H1 (cell line): ENCODE measurements around the gene S1PR1. TPM values are rescaled to one million over a fixed set of nuclear protein-coding genes. Genes with fewer than 3 reads are reported as not detected.
A peak's percentile ranks its signal among the peaks of the same experiment; 100 is the strongest.

Source experiments
- CTCF ChIA-PET: fragments of 300-600 bp; sonication (Branson Sonifier 250); formaldehyde crosslinking; loops from one replicate; lab custom pipeline; 2021; ENCODE audit not compliant: partially characterized antibody; lab: Charles Lee
- POLR2A ChIA-PET: fragments of 300-600 bp; sonication (Branson Sonifier 250); formaldehyde crosslinking; loops from one replicate; lab custom pipeline; 2021; ENCODE audit warnings: inconsistent platforms; ENCODE audit not compliant: partially characterized antibody; lab: Charles Lee
- DNase-seq, 2 experiments: peaks; one replicate each; pipeline versions ENCODE4 v3.0.0 to v3.0.0-alpha.2; 2010 to 2022; ENCODE audit warnings: low spot score in 2 of 2, low read depth in 1 of 2, mixed read lengths in 1 of 2
- FAIRE-seq: peaks from 2 replicates; lab custom pipeline; 2011; peaks lifted over from hg19 to GRCh38; lab: Jason Lieb, UNC
- H2AFZ ChIP-seq: 2 replicates; pipeline ENCODE4 v1.8.1; 2012; ENCODE audit warnings: low read length, inconsistent platforms
- H2AK5ac ChIP-seq: 2 replicates; pipeline ENCODE4 v1.6.1; 2013; ENCODE audit warnings: low read depth, low read length
- H2BK120ac ChIP-seq: replicated peaks from 2 replicates; pipeline ENCODE3; 2013; ENCODE audit warnings: low read depth, low read length, inconsistent platforms
- H2BK12ac ChIP-seq: 2 replicates; pipeline ENCODE4 v1.6.1; 2013; ENCODE audit warnings: low read depth, low read length
- H2BK15ac ChIP-seq: 2 replicates; pipeline ENCODE4 v1.6.1; 2013; ENCODE audit warnings: low read length
- H2BK20ac ChIP-seq: 2 replicates; pipeline ENCODE4 v1.6.1; 2013; ENCODE audit warnings: low read length
- H2BK5ac ChIP-seq: 2 replicates; pipeline ENCODE4 v1.6.1; 2013; ENCODE audit warnings: low read depth, low read length
- H3K14ac ChIP-seq: 2 replicates; pipeline ENCODE4 v1.6.1; 2013; ENCODE audit warnings: inconsistent platforms; ENCODE audit not compliant: insufficient read length
- H3K18ac ChIP-seq: 2 replicates; pipeline ENCODE4 v1.6.1; 2013; ENCODE audit warnings: low read length; ENCODE audit errors: extremely low read depth
- H3K23ac ChIP-seq: 2 replicates; pipeline ENCODE4 v1.6.1; 2013; ENCODE audit warnings: inconsistent platforms; ENCODE audit not compliant: insufficient read length
- H3K23me2 ChIP-seq: 2 replicates; pipeline ENCODE4 v1.6.1; 2013; ENCODE audit warnings: low read depth, low read length
- H3K27ac ChIP-seq: 2 replicates; pipeline ENCODE4 v1.6.1; 2011; ENCODE audit warnings: low read depth, low read length, inconsistent platforms
- H3K27me3 ChIP-seq, 4 experiments: replicated peaks in 1 of 4; 1 replicate in 1 of 4; 2 replicates in 3 of 4; pipeline versions ENCODE4 v1.6.1 to v1.8.1; 2011 to 2013; ENCODE audit warnings: low read length in 3 of 4, mild to moderate bottlenecking in 3 of 4, inconsistent platforms in 2 of 4, mixed read lengths in 2 of 4, moderate library complexity in 1 of 4; ENCODE audit not compliant: control insufficient read depth in 3 of 4, insufficient read depth in 3 of 4; ENCODE audit errors: extremely low read depth in 1 of 4
- H3K36me3 ChIP-seq, 4 experiments: 2 replicates each; pipeline versions ENCODE4 v1.6.1 to v1.8.1; 2011 to 2013; ENCODE audit warnings: mild to moderate bottlenecking in 4 of 4, low read length in 3 of 4, moderate library complexity in 2 of 4, control low read depth in 1 of 4, inconsistent platforms in 1 of 4; ENCODE audit not compliant: insufficient read depth in 4 of 4, control insufficient read depth in 2 of 4
- H3K4ac ChIP-seq: replicated peaks from 2 replicates; pipeline ENCODE3; 2013; ENCODE audit warnings: low read length, low read depth, mixed read lengths, inconsistent platforms; ENCODE audit not compliant: insufficient read length
- H3K4me1 ChIP-seq, 4 experiments: replicated peaks in 1 of 4; 1 replicate in 1 of 4; 2 replicates in 3 of 4; pipeline versions ENCODE4 v1.6.1 to v1.8.1; 2011 to 2013; ENCODE audit warnings: low read length in 3 of 4, inconsistent platforms in 2 of 4, mixed read lengths in 1 of 4; ENCODE audit not compliant: insufficient read depth in 4 of 4, control insufficient read depth in 3 of 4
- H3K4me2 ChIP-seq, 2 experiments: 2 replicates each; pipeline versions ENCODE4 v1.6.1 to v1.8.1; 2011 to 2013; ENCODE audit warnings: low read depth in 2 of 2, low read length in 2 of 2, control low read depth in 1 of 2, inconsistent platforms in 1 of 2, mild to moderate bottlenecking in 1 of 2; ENCODE audit not compliant: insufficient read depth in 1 of 2
- H3K4me3 ChIP-seq, 4 experiments: fragments of 200-600, 300-600 bp in 1 of 4; sonication (generic), shearing (Covaris generic), sonication (Bioruptor Twin) in 1 of 4; 2 replicates each; pipeline versions ENCODE4 v1.5.1 to v1.8.1; 2011 to 2016; ENCODE audit warnings: low read length in 4 of 4, low read depth in 3 of 4, control low read depth in 2 of 4, inconsistent platforms in 2 of 4, mild to moderate bottlenecking in 2 of 4, mixed read lengths in 1 of 4, moderate library complexity in 1 of 4; ENCODE audit not compliant: insufficient read depth in 2 of 4; ENCODE audit errors: extremely low read depth in 1 of 4
- H3K56ac ChIP-seq: replicated peaks from 2 replicates; pipeline ENCODE3; 2013; ENCODE audit warnings: low read depth, mild to moderate bottlenecking, mixed read lengths, low read length, inconsistent platforms; ENCODE audit not compliant: insufficient read length
- H3K79me1 ChIP-seq: 2 replicates; pipeline ENCODE4 v1.6.1; 2013; ENCODE audit warnings: low read depth, low read length, control low read depth
- H3K79me2 ChIP-seq, 2 experiments: 2 replicates each; pipeline versions ENCODE4 v1.6.1 to v1.8.1; 2012 to 2013; ENCODE audit warnings: low read length in 2 of 2, mild to moderate bottlenecking in 2 of 2, inconsistent platforms in 1 of 2; ENCODE audit not compliant: insufficient read depth in 2 of 2, control insufficient read depth in 1 of 2
- H3K9ac ChIP-seq, 4 experiments: replicated peaks in 1 of 4; 1 replicate in 1 of 4; 2 replicates in 3 of 4; pipeline versions ENCODE4 v1.6.1 to v1.8.1; 2011 to 2013; ENCODE audit warnings: low read depth in 3 of 4, low read length in 3 of 4, control low read depth in 2 of 4, mild to moderate bottlenecking in 2 of 4, moderate library complexity in 2 of 4, inconsistent platforms in 1 of 4; ENCODE audit errors: extremely low read depth in 1 of 4
- H3K9me3 ChIP-seq, 2 experiments: 2 replicates each; pipeline versions ENCODE4 v1.6.1 to v1.8.1; 2012 to 2013; ENCODE audit warnings: mild to moderate bottlenecking in 2 of 2, moderate library complexity in 2 of 2, control low read depth in 1 of 2, inconsistent platforms in 1 of 2, low read depth in 1 of 2, low read length in 1 of 2, mixed read lengths in 1 of 2; ENCODE audit not compliant: insufficient read depth in 2 of 2
- H4K20me1 ChIP-seq, 2 experiments: replicated peaks in 1 of 2; 2 replicates each; pipeline versions ENCODE3 to v1.8.1; 2011 to 2013; ENCODE audit warnings: inconsistent platforms in 2 of 2, low read length in 2 of 2, mild to moderate bottlenecking in 1 of 2; ENCODE audit not compliant: insufficient read depth in 2 of 2, control insufficient read depth in 1 of 2
- H4K5ac ChIP-seq: 2 replicates; pipeline ENCODE4 v1.6.1; 2013; ENCODE audit warnings: low read length, low read depth, mixed read lengths, inconsistent platforms; ENCODE audit not compliant: insufficient read length
- H4K8ac ChIP-seq: 2 replicates; pipeline ENCODE4 v1.8.0; 2013; ENCODE audit warnings: mild to moderate bottlenecking, moderate library complexity, low read length, inconsistent platforms; ENCODE audit not compliant: insufficient read depth; ENCODE audit errors: extremely low read depth
- H4K91ac ChIP-seq: replicated peaks from 2 replicates; pipeline ENCODE3; 2013; ENCODE audit warnings: low read length, mixed read lengths, inconsistent platforms; ENCODE audit not compliant: insufficient read length
- CBX5 ChIP-seq: fragments of 300-800, 300-1000 bp; sonication (generic); IDR thresholded peaks from 2 replicates; pipeline ENCODE4 v1.7.1; 2016; ENCODE audit warnings: antibody characterized with exemption, low read length, low read depth
- CEBPB ChIP-seq: IDR thresholded peaks from 2 replicates; pipeline ENCODE4 v1.6.1; 2012; ENCODE audit warnings: low read depth, low read length
- SP1 ChIP-seq: IDR thresholded peaks from 2 replicates; pipeline ENCODE4 v1.6.1; 2011; ENCODE audit warnings: low read depth, low read length
- SUZ12 ChIP-seq: fragments of 200-600 bp; sonication (generic); IDR thresholded peaks from 2 replicates; pipeline ENCODE4 v1.6.1; 2012; ENCODE audit warnings: mild to moderate bottlenecking, inconsistent platforms, low read length, moderate library complexity, mixed read lengths
- WGBS, 2 experiments: shearing (Covaris generic) in 1 of 2; methylation state at CpG; one replicate each; pipeline versions ENCODE4 v1.1.6 to v1.1.7; 2013 to 2015; ENCODE audit warnings: low lambda C conversion rate in 2 of 2, mixed read lengths in 2 of 2, inconsistent platforms in 1 of 2, low coverage in 1 of 2, missing lambda C conversion rate in 1 of 2; ENCODE audit not compliant: insufficient replicate concordance in 2 of 2, insufficient coverage in 1 of 2, insufficient read length in 1 of 2; ENCODE audit errors: extremely low coverage in 1 of 2, missing lambda C conversion rate in 1 of 2; 5-methylcytosine and 5-hydroxymethylcytosine counted together
- polyA plus RNA-seq, 7 experiments: library from polyadenylated mRNA; depleted of rRNA in 3 of 7; stranded (reverse) in 5 of 7; unstranded in 2 of 7; fragments of >200 nt in 5 of 7; fragments of 200-250 nt in 2 of 7; gene quantifications; 1 replicate in 5 of 7; 2 replicates in 1 of 7; 4 replicates in 1 of 7; pipeline versions ENCODE4 v1.2.1 to v1.2.3, GENCODE V29; 2011 to 2013; ENCODE audit warnings: missing spikeins in 2 of 7, mixed read lengths in 2 of 7
- total RNA-seq: library from RNA; stranded (reverse); fragmentation: NEBNext Ultra II Directional; extraction: Animal tissue kit (Norgen Biotek cat#: 25700); gene quantifications from 2 replicates; pipeline ENCODE4 v1.2.1, GENCODE V29; 2021

S1PR1 gene
- total and polyA plus RNA-seq, 2 of the 8 experiments (the other 6 are each of a cell fraction or from before 2014, with no cell fraction given): 3.5 to 5.5 TPM

DNA sequence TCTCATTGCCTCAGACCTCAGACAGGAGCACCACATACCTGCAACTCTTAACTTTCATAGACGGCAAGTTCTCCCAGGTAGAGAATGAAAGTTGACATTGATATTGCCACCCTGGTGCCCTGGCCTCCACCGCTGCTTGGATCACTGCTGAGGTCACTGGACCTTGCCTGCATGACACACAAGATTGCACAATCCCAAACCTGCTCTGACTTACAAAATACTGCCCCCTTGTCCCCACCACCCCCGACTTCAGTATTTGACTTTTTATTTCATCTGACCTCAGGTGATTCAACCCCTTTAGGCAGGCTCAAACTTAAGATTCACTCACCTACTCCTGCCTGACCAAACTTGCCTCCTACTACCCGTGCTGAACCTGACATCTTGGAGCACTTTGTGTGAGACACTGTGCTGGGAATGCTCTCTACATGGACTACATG is 43.1 kb upstream of the S1PR1 start:
- Histone ChIP-seq H3K27me3 (no peaks in the 10 kb centered on the region), H4K8ac (no peak overlapping the region), H2AK5ac (no peak overlapping the region), H2AFZ (0 out of 2 replicates have a peak overlapping the region, but pooled peaks have one; percentile 22), H3K4me1 (no peaks in the 10 kb centered on the region; a peak in 1 of 7 replicates), H2BK5ac (no peak overlapping the region), H3K4me3 (no peak overlapping the region), H4K5ac (no peak overlapping the region), H3K27ac (no peak overlapping the region), H3K36me3 (no peaks in the 10 kb centered on the region), H3K18ac (no peak overlapping the region), H3K14ac (no peak overlapping the region), H3K79me1 (no peaks in the 10 kb centered on the region), H2BK15ac (no peak overlapping the region), H3K4me2 (no peak overlapping the region), H3K79me2 (no peaks in the 10 kb centered on the region), H3K4ac (no peak overlapping the region), H4K20me1 (no peaks in the 10 kb centered on the region), H2BK120ac (no peak overlapping the region), H3K9ac (no peak overlapping the region), H2BK12ac (no peak overlapping the region), H2BK20ac (no peak overlapping the region), H3K56ac (no peak overlapping the region), H4K91ac (no peak overlapping the region), H3K23ac (no peak overlapping the region), H3K9me3 (no peaks in the 10 kb centered on the region), H3K23me2 (no peaks in the 10 kb centered on the region)
- CTCF ChIA-PET: interaction anchor here (1.0 to 1.6 kb wide), 3 partner anchors 12 to 94 kb away, joined by 3 to 6 read pairs (median 4); no protein-coding TSS in a partner anchor
- DNase-seq (no peak), FAIRE-seq (no peak)
- POLR2A ChIA-PET: no interaction called here
- 96% methylated on average over 4 of the region's 4 CpGs; no CpG with 5 or more reads in 1 of the 2 experiments for WGBS, 2 experiments
- no peak for TF ChIP-seq SP1
- peak; percentile 78 for TF ChIP-seq CEBPB
- TF ChIP-seq SUZ12: no peak
- TF ChIP-seq CBX5: no peak
